Measurements from ENCODE around the gene GRID1.

The GRID1 gene

GRCh38 chr10:86148117-86148516 is 218.5 kb downstream of the GRID1 start:
- no peak overlapping the region for H3K4me3 ChIP-seq (ENCODE audit: low read depth, low read length)
- DNase-seq (ENCODE audit: low read depth) = no peak
- no peak for TF ChIP-seq CTCF (IDR thresholded peaks at IDR 0.05; ENCODE audit: control insufficient read depth, extremely low read depth, insufficient read depth)

- no peak overlapping the region for H3K4me3 ChIP-seq (ENCODE audit: low read depth, low read length)
- TF ChIP-seq CTCF (IDR thresholded peaks at IDR 0.05; ENCODE audit: control insufficient read depth, extremely low read depth, insufficient read depth) = no peak
- DNase-seq (ENCODE audit: low read depth) = no peak
Measured at GRCh38 chr10:86144301-86144700, 222.3 kb downstream of the GRID1 start.

GRCh38 chr10:86141896-86142295 is 224.7 kb downstream of the GRID1 start:
- DNase-seq (ENCODE audit: low read depth) = no peak
- H3K4me3 ChIP-seq (ENCODE audit: low read depth, low read length) = no peak overlapping the region
- TF ChIP-seq CTCF (IDR thresholded peaks at IDR 0.05; ENCODE audit: control insufficient read depth, extremely low read depth, insufficient read depth) = no peak

- DNase-seq (ENCODE audit: low read depth) = peak; percentile 4
- H3K4me3 ChIP-seq (ENCODE audit: low read depth, low read length) = no peak overlapping the region
- TF ChIP-seq CTCF (IDR thresholded peaks at IDR 0.05; ENCODE audit: control insufficient read depth, extremely low read depth, insufficient read depth) = peak; percentile 63
Measured at GRCh38 chr10:86139066-86139657, 227.4 kb downstream of the GRID1 start.

GRCh38 chr10:86138551-86139065 is 228.0 kb downstream of the GRID1 start:
- TF ChIP-seq CTCF (IDR thresholded peaks at IDR 0.05; ENCODE audit: control insufficient read depth, extremely low read depth, insufficient read depth) = no peak
- no peak for DNase-seq (ENCODE audit: low read depth)
- H3K4me3 ChIP-seq (ENCODE audit: low read depth, low read length) = no peak overlapping the region

GRCh38 chr10:86137561-86137960 is 229.0 kb downstream of the GRID1 start:
- no peak overlapping the region for H3K4me3 ChIP-seq (ENCODE audit: low read depth, low read length)
- no peak for DNase-seq (ENCODE audit: low read depth)
- no peak for TF ChIP-seq CTCF (IDR thresholded peaks at IDR 0.05; ENCODE audit: control insufficient read depth, extremely low read depth, insufficient read depth)

- TF ChIP-seq CTCF (IDR thresholded peaks at IDR 0.05; ENCODE audit: control insufficient read depth, extremely low read depth, insufficient read depth) = no peak
- no peak for DNase-seq (ENCODE audit: low read depth)
- no peak overlapping the region for H3K4me3 ChIP-seq (ENCODE audit: low read depth, low read length)
Measured at GRCh38 chr10:86136934-86137333, 229.7 kb downstream of the GRID1 start.
